Ishikawa (cell line): ENCODE data around the gene CHRM5.

Experiments used
- CEBPB ChIP-seq: IDR thresholded peaks from 2 replicates; pipeline ENCODE4 v1.6.1; 2012
- CREB1 ChIP-seq: IDR thresholded peaks from 2 replicates; pipeline ENCODE4 v1.6.1; 2012; ENCODE audit warnings: low read depth
- EP300 ChIP-seq: IDR thresholded peaks from 2 replicates; pipeline ENCODE4 v1.6.1; 2012; ENCODE audit warnings: borderline replicate concordance
- FOXM1 ChIP-seq: IDR thresholded peaks from 2 replicates; pipeline ENCODE4 v1.6.1; 2012; ENCODE audit warnings: low read depth, borderline replicate concordance
- NFIC ChIP-seq: IDR thresholded peaks from 2 replicates; pipeline ENCODE4 v1.6.1; 2012
- RAD21 ChIP-seq: IDR thresholded peaks from 2 replicates; pipeline ENCODE4 v1.6.1; 2012; ENCODE audit warnings: low read depth
- TAF1 ChIP-seq: IDR thresholded peaks from 2 replicates; pipeline ENCODE4 v1.6.1; 2012; ENCODE audit warnings: low read depth, mild to moderate bottlenecking
- TEAD4 ChIP-seq: IDR thresholded peaks from 2 replicates; pipeline ENCODE4 v1.6.1; 2012
- YY1 ChIP-seq: IDR thresholded peaks from 2 replicates; pipeline ENCODE4 v1.6.1; 2012; ENCODE audit warnings: low read depth
- ZBTB7A ChIP-seq: IDR thresholded peaks from 2 replicates; pipeline ENCODE4 v1.6.1; 2012; ENCODE audit warnings: low read depth
- TF ChIP-seq, protein P1 (sequence below): IDR thresholded peaks from 2 replicates; pipeline ENCODE4 v1.6.1; 2012
- TF ChIP-seq, protein P2 (sequence below): IDR thresholded peaks from 2 replicates; pipeline ENCODE4 v1.6.1; 2012; ENCODE audit warnings: low read depth, mild to moderate bottlenecking
- TF ChIP-seq, protein P3 (sequence below): IDR thresholded peaks from 2 replicates; pipeline ENCODE4 v1.6.1; 2012

DNA sequence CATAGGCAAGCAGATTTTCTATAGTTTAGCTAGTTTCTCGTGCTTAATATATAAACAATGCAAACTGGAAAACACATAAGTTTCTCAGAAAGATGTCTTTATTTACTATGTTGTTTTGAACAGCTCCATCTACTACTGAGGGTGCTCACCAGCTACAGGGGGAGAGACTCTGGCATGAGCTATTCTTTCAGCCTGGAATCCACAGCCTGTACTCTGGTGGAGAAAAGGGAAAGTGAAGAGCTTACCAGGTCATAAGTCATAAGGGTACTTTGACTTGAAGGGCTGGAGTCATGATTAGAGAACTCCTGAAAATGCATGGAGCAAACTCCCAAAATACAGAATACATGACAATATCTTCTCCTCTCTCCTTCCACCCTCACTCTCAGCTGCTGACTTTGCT lies 75.1 kb downstream of the CHRM5 start:
- TF ChIP-seq FOXM1: no peak
- TF ChIP-seq EP300: no peak
- no peak for TF ChIP-seq TAF1
- no peak for TF ChIP-seq RAD21
- TF ChIP-seq CREB1: no peak
- no peak for TF ChIP-seq YY1
- TF ChIP-seq CEBPB: no peak
- TF ChIP-seq, protein P1, sequence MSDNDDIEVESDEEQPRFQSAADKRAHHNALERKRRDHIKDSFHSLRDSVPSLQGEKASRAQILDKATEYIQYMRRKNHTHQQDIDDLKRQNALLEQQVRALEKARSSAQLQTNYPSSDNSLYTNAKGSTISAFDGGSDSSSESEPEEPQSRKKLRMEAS: no peak
- TF ChIP-seq NFIC: no peak
- TF ChIP-seq, protein P2, sequence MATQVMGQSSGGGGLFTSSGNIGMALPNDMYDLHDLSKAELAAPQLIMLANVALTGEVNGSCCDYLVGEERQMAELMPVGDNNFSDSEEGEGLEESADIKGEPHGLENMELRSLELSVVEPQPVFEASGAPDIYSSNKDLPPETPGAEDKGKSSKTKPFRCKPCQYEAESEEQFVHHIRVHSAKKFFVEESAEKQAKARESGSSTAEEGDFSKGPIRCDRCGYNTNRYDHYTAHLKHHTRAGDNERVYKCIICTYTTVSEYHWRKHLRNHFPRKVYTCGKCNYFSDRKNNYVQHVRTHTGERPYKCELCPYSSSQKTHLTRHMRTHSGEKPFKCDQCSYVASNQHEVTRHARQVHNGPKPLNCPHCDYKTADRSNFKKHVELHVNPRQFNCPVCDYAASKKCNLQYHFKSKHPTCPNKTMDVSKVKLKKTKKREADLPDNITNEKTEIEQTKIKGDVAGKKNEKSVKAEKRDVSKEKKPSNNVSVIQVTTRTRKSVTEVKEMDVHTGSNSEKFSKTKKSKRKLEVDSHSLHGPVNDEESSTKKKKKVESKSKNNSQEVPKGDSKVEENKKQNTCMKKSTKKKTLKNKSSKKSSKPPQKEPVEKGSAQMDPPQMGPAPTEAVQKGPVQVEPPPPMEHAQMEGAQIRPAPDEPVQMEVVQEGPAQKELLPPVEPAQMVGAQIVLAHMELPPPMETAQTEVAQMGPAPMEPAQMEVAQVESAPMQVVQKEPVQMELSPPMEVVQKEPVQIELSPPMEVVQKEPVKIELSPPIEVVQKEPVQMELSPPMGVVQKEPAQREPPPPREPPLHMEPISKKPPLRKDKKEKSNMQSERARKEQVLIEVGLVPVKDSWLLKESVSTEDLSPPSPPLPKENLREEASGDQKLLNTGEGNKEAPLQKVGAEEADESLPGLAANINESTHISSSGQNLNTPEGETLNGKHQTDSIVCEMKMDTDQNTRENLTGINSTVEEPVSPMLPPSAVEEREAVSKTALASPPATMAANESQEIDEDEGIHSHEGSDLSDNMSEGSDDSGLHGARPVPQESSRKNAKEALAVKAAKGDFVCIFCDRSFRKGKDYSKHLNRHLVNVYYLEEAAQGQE: no peak
- TF ChIP-seq TEAD4: no peak
- TF ChIP-seq, protein P3, sequence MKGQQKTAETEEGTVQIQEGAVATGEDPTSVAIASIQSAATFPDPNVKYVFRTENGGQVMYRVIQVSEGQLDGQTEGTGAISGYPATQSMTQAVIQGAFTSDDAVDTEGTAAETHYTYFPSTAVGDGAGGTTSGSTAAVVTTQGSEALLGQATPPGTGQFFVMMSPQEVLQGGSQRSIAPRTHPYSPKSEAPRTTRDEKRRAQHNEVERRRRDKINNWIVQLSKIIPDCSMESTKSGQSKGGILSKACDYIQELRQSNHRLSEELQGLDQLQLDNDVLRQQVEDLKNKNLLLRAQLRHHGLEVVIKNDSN: no peak
- no peak for TF ChIP-seq ZBTB7A
